ENCODE data around the gene TBL2. TPM values are rescaled to one million over a fixed set of nuclear protein-coding genes. Genes with fewer than 3 reads are reported as not detected.

TBL2 gene
- total RNA-seq, 4 donors from 2014 or later, result 50.4 to 89.9 (median 73.3) TPM

DNA sequence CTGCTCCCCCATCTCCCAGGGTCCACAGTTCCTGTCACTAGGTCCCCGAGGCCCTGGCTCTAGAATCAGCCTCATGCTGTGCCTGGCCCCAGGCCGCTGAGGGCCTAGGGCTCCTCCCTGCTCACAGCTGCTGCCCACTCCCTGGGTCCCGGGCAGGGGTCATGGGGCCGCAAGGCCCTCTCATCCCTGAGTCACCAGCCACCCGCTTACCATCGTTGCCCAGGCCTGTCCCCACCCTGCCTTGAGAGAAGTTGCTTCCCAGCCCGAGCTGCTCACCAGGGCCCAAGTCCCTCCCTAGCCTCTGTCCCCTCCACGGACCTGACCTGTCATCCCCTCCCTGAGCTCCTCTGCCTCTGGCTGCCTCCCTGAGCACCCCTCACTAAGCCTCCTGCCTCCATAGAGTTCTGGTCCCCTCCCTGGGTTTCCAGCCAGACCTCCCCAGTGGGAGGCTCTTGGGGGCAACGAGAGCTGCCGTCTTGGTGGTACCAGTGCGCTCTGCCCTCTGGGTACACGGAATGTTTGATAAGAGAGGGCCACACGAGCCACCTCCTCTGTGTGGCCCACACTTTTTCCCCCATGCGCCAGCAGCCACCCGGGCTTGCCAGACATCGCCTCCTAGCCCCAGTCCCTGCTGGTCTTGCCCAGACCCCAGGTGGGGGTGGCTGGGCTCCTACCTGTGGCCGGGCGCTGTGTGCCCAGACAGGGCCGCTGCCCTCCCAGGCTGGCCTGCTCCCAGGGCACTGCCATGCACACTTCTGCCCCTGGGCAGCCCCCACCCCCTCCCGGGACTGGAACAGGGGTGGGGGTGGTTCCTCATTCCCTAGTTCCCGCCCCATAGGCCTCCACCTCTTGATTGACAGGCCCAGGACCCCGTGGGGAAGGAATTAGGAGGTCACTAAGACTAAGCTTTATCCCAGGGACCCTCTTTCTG is 24.6 kb upstream of the TBL2 start:
- no peak for DNase-seq
- no peaks in the 10 kb centered on the region for H3K36me3 ChIP-seq
- no peaks in the 10 kb centered on the region for H3K27me3 ChIP-seq
- no peak overlapping the region for H3K27ac ChIP-seq
- H3K4me1 ChIP-seq, result peaks cover 0 to 4% of the 10 kb centered on the region in 2 donors
- WGBS, 2 donors, result 67 to 75% methylated on average over 12 to 16 of the region's 22 CpGs
- intact Hi-C loops (cut with DNase I), result no loop called here
- no peak for TF ChIP-seq CTCF (IDR thresholded peaks at IDR 0.05)
- TF ChIP-seq POLR2A (IDR thresholded peaks at IDR 0.05), result no peak
- no peak overlapping the region for H3K4me3 ChIP-seq (replicated peaks in 1 of 3)
- H3K9me3 ChIP-seq, result no peaks in the 10 kb centered on the region

- 63 to 69% methylated on average over 7 of the region's 7 CpGs for WGBS, 2 donors
- no peak for TF ChIP-seq CTCF (IDR thresholded peaks at IDR 0.05)
- TF ChIP-seq POLR2A (IDR thresholded peaks at IDR 0.05), result no peak
- intact Hi-C loops (cut with DNase I), result no loop called here
- H3K4me1 ChIP-seq, result no peaks in the 10 kb centered on the region
- H3K36me3 ChIP-seq, result no peaks in the 10 kb centered on the region
- H3K27ac ChIP-seq, result no peak overlapping the region
- H3K27me3 ChIP-seq, result no peaks in the 10 kb centered on the region
- no peak for DNase-seq
- no peaks in the 10 kb centered on the region for H3K9me3 ChIP-seq
- no peak overlapping the region for H3K4me3 ChIP-seq (replicated peaks in 1 of 3)
Observed at GRCh38 chr7:73599916-73600315, 21.5 kb upstream of the TBL2 start.

DNA sequence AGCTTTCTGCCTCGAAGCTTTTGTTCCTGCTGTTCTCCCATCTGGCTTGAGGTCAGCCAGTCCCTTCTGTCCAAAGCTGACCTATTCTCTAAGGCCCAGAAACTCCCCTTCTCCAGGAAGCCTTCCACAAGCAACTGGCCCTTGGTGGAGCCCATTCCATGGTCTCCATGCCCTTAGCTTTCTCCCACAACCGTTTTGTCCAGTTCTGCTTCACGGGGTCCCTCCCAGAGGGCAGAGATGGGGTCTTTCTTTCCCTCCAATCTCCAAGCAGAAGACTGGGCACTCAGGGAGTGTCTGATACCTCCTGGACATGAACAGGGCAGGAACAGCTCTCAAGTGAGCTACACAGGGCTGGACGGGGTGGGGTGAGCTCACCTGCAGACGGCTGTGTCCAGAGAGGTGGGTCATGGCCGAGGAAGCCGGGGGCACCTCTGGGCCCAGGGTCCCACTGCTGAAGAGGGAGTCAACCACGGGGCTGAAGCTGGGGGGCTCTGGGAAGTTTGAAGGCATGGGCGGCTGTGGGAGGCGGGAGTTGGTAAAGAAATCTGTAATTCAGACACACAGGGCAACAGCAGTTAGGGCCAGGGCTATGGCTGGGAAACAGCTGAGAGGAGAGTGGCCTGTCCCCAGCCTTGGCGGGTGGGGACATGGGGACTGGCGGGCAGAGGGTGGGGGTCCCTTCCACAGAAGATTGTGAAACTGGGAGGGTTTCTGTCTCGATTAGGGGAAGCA is 20.9 kb upstream of the TBL2 start:
- intact Hi-C loops (cut with DNase I), result no loop called here
- 72 to 73% methylated on average over 13 of the region's 13 CpGs for WGBS, 2 donors
- Histone ChIP-seq H3K36me3 (no peaks in the 10 kb centered on the region), H3K9me3 (no peaks in the 10 kb centered on the region), H3K4me1 (no peaks in the 10 kb centered on the region), H3K27me3 (no peaks in the 10 kb centered on the region), H3K27ac (no peak overlapping the region), H3K4me3 (replicated peaks in 1 of 3) (no peak overlapping the region)
- TF ChIP-seq POLR2A (IDR thresholded peaks at IDR 0.05) (no peak), CTCF (IDR thresholded peaks at IDR 0.05) (no peak)
- DNase-seq, result no peak

DNA sequence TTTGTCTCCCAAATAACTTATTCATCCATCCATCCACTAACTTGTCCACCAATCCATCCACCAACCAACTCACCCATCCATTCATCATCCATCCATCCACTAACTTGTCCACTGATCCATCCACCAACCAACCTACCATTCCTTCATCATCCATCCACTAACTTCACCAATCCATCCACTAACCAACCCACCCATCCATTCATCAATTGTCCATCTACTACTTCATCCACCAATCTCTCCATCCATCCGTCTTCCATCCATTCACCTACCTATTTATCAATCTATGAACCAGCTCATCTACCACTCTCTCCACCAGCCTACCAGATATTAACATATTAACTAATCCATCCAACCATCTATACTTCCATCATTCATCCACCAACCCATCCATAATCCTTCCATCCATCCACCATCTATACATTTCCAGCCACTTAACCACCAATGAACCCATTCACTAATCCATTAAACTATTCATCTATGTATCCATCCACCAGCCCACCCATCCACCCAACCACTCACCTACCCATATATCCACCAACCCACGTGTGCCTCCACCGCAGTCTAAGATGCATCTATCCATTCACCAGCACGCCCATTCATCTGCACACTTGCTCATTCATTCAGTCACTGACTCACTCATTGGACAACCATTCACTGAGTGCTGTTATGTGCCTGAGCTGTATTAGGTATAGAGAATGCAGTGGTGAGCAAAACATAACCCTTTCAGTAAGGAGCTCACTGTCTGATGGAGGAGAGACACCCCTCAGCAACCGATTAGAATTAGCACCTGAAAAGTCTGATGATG is 19.8 kb upstream of the TBL2 start:
- Histone ChIP-seq H3K36me3 (no peaks in the 10 kb centered on the region), H3K4me1 (no peaks in the 10 kb centered on the region), H3K9me3 (no peaks in the 10 kb centered on the region), H3K27ac (no peak overlapping the region), H3K4me3 (replicated peaks in 1 of 3) (no peak overlapping the region), H3K27me3 (no peaks in the 10 kb centered on the region)
- 87 to 91% methylated on average over 5 of the region's 5 CpGs for WGBS, 2 donors
- intact Hi-C loops (cut with DNase I), result no loop called here
- no peak for TF ChIP-seq CTCF (IDR thresholded peaks at IDR 0.05)
- TF ChIP-seq POLR2A (IDR thresholded peaks at IDR 0.05), result no peak
- no peak for DNase-seq
